Motor neuron (in vitro differentiated cells): ENCODE data around the gene DPYD. TPM values are rescaled to one million over a fixed set of nuclear protein-coding genes. Genes with fewer than 3 reads are reported as not detected.

Source experiments
- ATAC-seq, 8 experiments: fragments of 200-7000 bp; cut with Tn5 transposase; replicated peaks in 6 of 8; 2 replicates each; pipeline ENCODE4 v1.8.0; 2021; ENCODE audit warnings: mild to moderate bottlenecking in 8 of 8, moderate library complexity in 8 of 8
- H3K27ac ChIP-seq, 2 donors: fragments of 250-450 bp; sonication (Bioruptor Pico); 2 replicates each; pipeline ENCODE4 v1.9.0; 2021; ENCODE audit warnings: antibody characterized with exemption in 2 of 2, mild to moderate bottlenecking in 2 of 2, moderate library complexity in 1 of 2
- H3K4me1 ChIP-seq, 2 donors: fragments of 250-450 bp; sonication (Bioruptor Pico); replicated peaks in 1 of 2; 2 replicates each; pipeline ENCODE4 v1.6.1; 2021; ENCODE audit warnings: antibody characterized with exemption in 2 of 2, mild to moderate bottlenecking in 2 of 2, moderate library complexity in 1 of 2
- H3K4me3 ChIP-seq, 5 donors: fragments of 250-450 bp; sonication (Bioruptor Pico); 2 replicates each; pipeline ENCODE4 v1.9.0; 2021; ENCODE audit warnings: antibody characterized with exemption in 5 of 5, mild to moderate bottlenecking in 5 of 5, moderate library complexity in 4 of 5
- WGBS, 10 experiments: fragments of 450-650 bp; shearing (Covaris generic); methylation state at CpG; one replicate each; pipeline ENCODE4 v1.0.0; 2022; 5-methylcytosine and 5-hydroxymethylcytosine counted together
- in situ Hi-C, 9 experiments: fragments of 400-800 bp; cut with MboI; loops; one replicate each; pipeline ENCODE4 v1.15.0; 2021; ENCODE audit warnings: low sequenced_read_pairs in 9 of 9, low pct_unique_long_range_greater_than_20kb in 2 of 9; ENCODE audit not compliant: unreplicated experiment in 9 of 9
- total RNA-seq, 8 experiments: library from RNA; unstranded; fragments of 300-600 nt; gene quantifications; 2 replicates each; pipeline versions ENCODE4 v1.2.3 to v1.2.4, GENCODE V29; 2022

Gene DPYD
- total RNA-seq, 8 experiments from 2014 or later: 7.4 to 37.1 (median 14.2) TPM

DNA sequence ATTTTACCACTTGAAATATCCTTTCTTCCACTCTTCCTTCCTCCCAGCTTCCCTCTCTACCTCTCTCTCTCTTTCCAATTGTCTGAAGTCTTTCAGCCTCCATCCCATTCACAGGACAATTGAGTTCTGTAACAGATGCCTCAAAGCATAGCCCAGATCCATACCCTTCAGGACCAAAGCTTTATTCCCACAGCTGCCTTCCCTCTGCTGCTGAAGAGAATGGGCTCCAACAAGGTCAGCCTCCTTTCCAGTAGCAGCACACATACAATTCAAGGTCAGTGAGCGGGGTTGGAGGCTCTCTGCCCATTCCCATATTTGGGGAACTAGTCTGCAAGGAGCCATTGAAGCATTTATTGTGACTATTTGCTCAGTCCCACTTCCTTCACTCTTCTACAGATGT is 179.9 kb downstream of the DPYD start:
- in situ Hi-C loops: no loop called here
- Histone ChIP-seq H3K27ac (no peak overlapping the region), H3K4me1 (peaks cover 26 to 36% of the 10 kb centered on the region in 2 donors), H3K4me3 (no peak overlapping the region)
- ATAC-seq: no peak
- 40 to 100% (median 83%) methylated on average over 1 of the region's 1 CpG; no CpG with 5 or more reads in 5 of the 10 experiments for WGBS, 10 experiments

DNA sequence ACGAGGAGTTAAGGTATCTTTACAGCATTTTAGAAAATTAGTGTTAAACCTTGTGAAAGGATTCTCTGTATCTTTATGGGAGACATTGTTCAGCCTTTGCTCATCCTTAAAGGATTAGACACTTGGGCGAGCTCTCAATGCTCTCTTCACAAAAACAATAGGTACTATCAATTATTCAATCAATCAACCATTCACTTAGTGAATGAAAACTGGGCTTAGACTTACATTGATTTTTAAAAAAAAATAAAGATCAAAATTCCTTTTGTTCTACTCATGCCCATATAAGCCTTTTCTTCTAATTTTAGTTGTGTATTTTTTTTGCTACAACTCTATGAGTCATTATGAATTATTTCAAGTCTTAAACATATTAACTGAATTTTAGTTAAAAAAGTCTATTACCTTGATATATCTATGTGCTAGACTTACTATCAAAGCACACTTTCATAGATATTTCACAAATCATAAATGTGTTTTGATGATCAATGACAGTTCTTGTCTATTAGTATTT is 181.2 kb downstream of the DPYD start:
- Histone ChIP-seq H3K27ac (no peak overlapping the region), H3K4me1 (peaks cover 26 to 36% of the 10 kb centered on the region in 2 donors), H3K4me3 (no peak overlapping the region)
- ATAC-seq: no peak
- in situ Hi-C loops: no loop called here
- WGBS, 10 experiments: 75 to 100% (median 97%) methylated on average over 1 to 2 of the region's 2 CpGs

DNA sequence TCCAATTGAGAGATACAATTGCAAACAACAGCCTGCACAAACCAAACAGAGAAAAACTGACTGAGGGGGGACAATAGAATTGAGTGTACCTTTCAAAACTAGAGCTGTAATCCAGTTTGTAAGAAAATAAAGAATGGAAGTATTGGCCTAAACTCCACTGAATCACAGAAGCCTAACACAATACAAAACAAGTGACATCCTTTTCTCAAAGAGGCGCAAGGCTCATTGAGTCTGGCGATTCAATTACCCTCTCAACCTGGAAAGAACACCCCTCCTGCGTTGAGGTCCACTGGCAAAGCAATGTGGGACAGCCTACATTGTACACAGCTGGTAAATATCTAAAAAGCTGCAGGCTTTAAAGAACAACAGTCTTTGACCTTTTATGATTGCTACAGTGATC is 182.6 kb downstream of the DPYD start:
- 20 to 94% (median 35%) methylated on average over 1 to 3 of the region's 3 CpGs; no CpG with 5 or more reads in 2 of the 10 experiments for WGBS, 10 experiments
- ATAC-seq: no peak
- H3K4me1 ChIP-seq: peaks cover 25 to 26% of the 10 kb centered on the region in 2 donors
- no peak overlapping the region for H3K4me3 ChIP-seq
- no peak overlapping the region for H3K27ac ChIP-seq
- in situ Hi-C loops: no loop called here

DNA sequence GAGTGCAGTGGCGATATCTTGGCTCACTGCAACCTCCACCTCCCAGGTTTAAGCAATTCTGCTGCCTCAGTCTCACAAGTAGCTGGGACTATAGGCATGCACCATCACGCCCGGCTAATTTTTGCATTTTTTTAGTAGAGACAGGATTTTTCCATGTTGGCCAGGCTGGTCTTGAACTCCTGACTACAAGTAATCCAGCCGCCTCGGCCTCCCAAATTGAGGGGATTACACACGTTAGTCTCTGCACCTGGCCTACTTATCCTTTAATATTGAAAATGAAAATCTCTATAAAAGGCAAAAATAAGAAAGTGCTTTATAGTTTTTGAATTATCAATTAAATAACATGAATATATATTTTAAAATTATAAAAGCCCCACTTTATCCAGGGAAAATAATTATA is 190.6 kb downstream of the DPYD start:
- in situ Hi-C loops: no loop called here
- no peaks in the 10 kb centered on the region for H3K4me1 ChIP-seq

DNA sequence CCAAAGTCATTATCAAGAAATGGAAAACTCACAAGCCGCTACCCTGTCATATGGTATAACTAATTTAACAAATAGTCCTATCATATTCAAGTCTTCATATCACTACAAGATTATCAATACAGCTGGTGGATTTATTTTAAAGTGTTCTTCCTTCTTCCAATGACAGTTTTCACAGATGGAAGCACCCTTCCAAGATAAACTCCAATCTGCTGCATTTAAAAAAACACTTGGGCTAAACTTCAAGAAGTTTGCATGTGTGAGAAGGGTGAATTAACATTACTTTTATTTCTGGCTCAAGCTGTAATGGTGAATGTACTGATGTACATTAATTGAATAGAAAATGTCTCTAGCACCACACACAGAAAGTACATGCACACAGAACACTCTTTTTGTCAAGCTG is 192.4 kb downstream of the DPYD start:
- WGBS, 10 experiments: 83 to 100% (median 100%) methylated on average over 1 of the region's 1 CpG; no CpG with 5 or more reads in 2 of the 10 experiments
- H3K4me1 ChIP-seq: no peaks in the 10 kb centered on the region
- in situ Hi-C loops: no loop called here
- ATAC-seq: no peak
- H3K4me3 ChIP-seq: no peak overlapping the region
- H3K27ac ChIP-seq: no peak overlapping the region

More for the DNA sequence above, 190.6 kb downstream of the DPYD start:
- H3K27ac ChIP-seq: no peak overlapping the region
- H3K4me3 ChIP-seq: no peak overlapping the region
- no peak for ATAC-seq
- 77 to 100% (median 96%) methylated on average over 3 to 6 of the region's 6 CpGs; no CpG with 5 or more reads in 1 of the 10 experiments for WGBS, 10 experiments

DNA sequence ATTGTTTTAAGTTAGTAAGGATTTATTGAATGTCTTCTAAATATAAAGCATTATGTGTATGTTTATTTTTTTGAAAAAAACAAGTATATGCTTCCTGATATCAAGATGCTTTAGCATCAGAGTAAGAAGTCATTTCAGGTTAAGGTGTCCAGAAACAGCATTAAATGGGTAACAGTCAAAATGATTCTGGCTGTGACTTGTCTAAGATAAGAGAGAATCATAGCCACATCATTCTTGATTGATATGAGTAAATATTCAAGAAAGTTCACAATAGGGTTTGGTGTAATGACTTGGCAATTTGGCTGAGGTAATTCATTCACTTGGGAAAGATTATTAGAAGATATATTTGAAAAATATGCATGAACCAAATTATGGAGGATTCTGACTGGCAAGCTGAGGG is 193.8 kb downstream of the DPYD start:
- no peak overlapping the region for H3K27ac ChIP-seq
- in situ Hi-C loops: no loop called here
- no peak overlapping the region for H3K4me3 ChIP-seq
- ATAC-seq: no peak
- H3K4me1 ChIP-seq: no peaks in the 10 kb centered on the region

DNA sequence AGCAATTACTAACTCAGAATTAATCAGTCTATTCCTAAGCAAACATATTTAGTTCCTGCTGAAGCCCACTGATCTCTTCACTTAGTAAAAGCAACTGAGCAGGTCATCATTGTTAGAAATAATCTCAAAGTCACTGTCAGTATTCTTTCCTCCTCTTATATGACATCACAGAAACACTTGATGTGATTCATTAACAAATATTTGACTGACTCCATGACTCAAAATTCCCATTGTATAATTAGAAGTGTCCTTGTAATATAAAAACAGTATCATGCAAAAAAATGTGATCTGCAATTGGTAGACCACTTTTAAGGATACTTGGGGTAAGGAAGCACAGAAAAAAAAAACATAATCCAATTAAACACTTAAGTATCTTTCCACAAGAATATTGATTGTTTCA is 194.4 kb downstream of the DPYD start:
- Histone ChIP-seq H3K4me1 (no peaks in the 10 kb centered on the region), H3K27ac (no peak overlapping the region), H3K4me3 (no peak overlapping the region)
- ATAC-seq: no peak
- in situ Hi-C loops: no loop called here

DNA sequence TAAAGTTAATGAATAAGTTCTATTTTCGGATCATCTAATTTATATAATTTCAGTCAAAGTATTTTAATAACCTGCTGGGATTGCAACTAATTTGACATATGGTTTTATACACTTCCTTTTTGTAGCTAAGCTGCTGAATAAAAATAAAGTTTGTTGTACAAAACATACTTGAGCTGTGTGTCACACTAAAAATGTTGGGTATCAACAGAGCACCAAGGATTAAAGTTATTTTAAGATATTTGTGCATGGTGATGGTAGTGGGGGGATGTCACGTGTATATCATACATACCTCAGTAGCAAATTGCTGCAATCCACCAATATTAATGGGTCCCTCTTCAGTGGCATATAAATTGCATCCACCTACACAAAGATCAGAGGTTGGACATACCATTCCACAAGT is 199.6 kb downstream of the DPYD start:
- in situ Hi-C loops: no loop called here
- Histone ChIP-seq H3K27ac (no peak overlapping the region), H3K4me1 (peaks cover 0 to 7% of the 10 kb centered on the region in 2 donors), H3K4me3 (no peak overlapping the region)
- ATAC-seq: no peak
- whole genome bisulfite sequencing, 10 experiments: 84 to 100% (median 92%) methylated on average over 1 to 2 of the region's 2 CpGs; no CpG with 5 or more reads in 1 of the 10 experiments

DNA sequence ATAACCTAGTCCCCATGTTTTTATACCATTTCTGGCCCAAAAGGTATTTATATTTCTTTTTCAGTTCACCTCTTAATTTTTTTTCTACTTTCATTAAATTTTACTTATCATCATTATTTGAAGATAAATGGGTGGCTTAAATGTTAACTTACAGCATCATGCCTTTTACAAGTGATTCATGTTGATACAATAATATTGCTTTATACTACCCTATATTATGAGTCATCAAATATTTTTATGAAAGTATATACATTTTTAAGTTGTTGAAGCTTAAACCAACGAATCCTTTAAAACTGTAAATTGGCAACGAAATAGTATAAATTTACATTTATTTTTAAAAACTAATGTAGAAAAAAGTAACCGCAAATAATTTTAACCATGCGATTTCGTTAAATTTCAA is 207.9 kb downstream of the DPYD start:
- WGBS, 10 experiments: 77 to 95% (median 88%) methylated on average over 5 of the region's 5 CpGs
- in situ Hi-C loops: no loop called here

DNA sequence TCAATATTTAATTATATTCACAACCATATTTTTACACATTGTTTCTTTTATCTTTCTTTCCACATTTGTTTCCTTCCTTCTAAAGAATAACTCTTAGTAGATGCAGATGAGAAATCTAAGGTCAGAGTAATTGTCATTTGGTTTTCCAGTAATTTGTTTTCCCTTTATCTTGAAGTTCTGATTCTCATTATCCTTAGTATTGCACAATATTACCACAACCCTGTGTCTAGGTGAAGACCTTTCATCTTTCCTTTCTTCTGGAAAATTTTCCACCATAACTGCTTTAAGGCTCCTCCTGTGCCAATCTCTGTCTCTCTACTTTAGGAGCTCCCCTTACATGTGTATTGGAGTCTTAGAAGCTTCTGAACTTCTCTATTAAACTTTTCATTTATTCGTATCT is 209.0 kb downstream of the DPYD start:
- no peak overlapping the region for H3K4me3 ChIP-seq
- WGBS, 10 experiments: 85 to 100% (median 94%) methylated on average over 1 of the region's 1 CpG; no CpG with 5 or more reads in 1 of the 10 experiments
- in situ Hi-C loops: no loop called here
- H3K4me1 ChIP-seq: no peaks in the 10 kb centered on the region
- H3K27ac ChIP-seq: no peak overlapping the region
- ATAC-seq: no peak

More for the DNA sequence above, 207.9 kb downstream of the DPYD start:
- Histone ChIP-seq H3K4me1 (no peaks in the 10 kb centered on the region), H3K4me3 (no peak overlapping the region), H3K27ac (no peak overlapping the region)
- ATAC-seq: no peak

DNA sequence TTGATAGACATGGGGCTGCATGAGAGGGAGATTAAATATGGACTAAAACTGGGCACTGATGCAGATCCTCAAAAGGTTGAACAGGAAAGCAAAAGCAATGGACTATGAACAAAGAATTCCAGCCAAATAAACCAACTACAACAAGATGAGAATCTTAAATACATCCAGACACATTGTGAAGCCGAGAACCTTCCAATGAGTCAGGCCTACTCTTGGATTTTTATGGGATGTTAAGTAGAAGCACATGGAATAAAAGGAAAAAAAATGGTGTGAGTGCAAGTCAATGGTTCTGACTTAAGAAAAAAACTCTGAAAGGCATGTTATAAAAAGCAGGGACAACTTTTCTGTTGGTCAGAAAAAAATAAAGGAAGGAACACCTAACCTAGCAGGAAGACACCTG is 227.2 kb downstream of the DPYD start:
- Histone ChIP-seq H3K4me1 (peaks cover 3 to 12% of the 10 kb centered on the region in 2 donors), H3K27ac (no peak overlapping the region), H3K4me3 (no peak overlapping the region)
- in situ Hi-C loops: no loop called here
- 0 to 100% (median 83%) methylated on average over 1 of the region's 1 CpG; no CpG with 5 or more reads in 3 of the 10 experiments for WGBS, 10 experiments
- no peak for ATAC-seq

DNA sequence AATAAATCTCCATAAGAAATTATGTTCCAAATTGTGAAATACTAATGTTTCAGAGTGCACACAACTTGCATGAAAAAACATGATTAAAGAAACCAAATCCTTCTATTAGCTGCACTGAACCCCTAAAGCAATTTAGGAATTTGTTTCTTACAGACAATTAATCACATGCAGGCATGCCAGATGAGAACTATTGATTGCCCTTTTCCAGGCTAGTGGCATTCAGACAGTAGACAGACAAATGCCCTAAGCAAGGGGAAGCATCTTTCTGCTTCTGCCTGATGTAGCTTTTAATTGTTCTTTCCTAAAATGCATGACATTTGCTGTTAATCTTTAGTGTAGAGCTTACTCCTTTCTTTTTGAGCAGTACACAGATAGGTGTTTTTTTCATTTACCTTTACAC is 229.5 kb downstream of the DPYD start:
- Histone ChIP-seq H3K4me1 (peaks cover 3 to 12% of the 10 kb centered on the region in 2 donors), H3K27ac (no peak overlapping the region), H3K4me3 (no peak overlapping the region)
- in situ Hi-C loops: no loop called here
- ATAC-seq: peak in 4 of 8 experiments; percentile 36 to 74 (median 64)

DNA sequence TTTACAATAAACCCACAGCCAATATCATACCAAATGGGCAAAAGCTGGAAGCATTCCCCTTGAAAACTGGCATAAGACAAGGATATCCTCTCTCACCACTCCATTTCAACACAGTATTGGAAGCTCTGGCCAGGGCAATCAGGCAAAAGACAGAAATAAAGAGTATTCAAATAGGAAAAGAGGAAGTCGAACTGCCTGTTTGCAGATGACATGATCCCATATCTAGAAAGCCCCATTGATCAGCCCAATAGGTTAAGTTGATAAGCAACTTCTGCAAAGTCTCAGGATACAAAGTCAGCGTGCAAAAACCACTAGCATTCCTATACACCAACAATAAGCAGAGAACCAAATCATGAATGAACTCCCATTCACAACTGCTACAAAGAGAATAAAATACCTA is 235.5 kb downstream of the DPYD start:
- no peaks in the 10 kb centered on the region for H3K4me1 ChIP-seq
- 61 to 100% (median 91%) methylated on average over 1 to 2 of the region's 2 CpGs; no CpG with 5 or more reads in 1 of the 10 experiments for WGBS, 10 experiments
- H3K27ac ChIP-seq: no peak overlapping the region
- in situ Hi-C loops: no loop called here
- ATAC-seq: no peak
- H3K4me3 ChIP-seq: no peak overlapping the region

DNA sequence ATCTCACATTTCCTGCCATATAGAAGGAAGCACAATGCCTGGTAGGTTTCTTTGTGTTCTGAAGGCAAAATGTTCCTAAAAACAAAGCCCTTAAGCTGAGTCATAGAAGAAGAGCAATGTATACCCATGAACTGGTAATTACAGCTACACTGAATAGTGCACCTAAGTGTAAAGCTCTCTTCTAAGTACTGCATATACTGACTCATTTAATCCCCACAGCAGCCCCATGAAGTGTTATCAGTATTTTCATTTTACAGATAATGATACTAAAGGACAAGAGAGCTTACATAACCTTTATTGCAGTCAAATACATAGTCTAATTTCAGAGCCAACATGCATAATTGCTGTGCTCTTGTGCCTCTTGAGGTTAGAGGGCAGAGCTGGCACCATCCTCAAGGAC is 239.9 kb downstream of the DPYD start:
- Histone ChIP-seq H3K4me1 (peaks cover 0 to 2% of the 10 kb centered on the region in 2 donors), H3K27ac (no peak overlapping the region), H3K4me3 (no peak overlapping the region)
- in situ Hi-C loops: no loop called here
- ATAC-seq: peak in 7 of 8 experiments; percentile 18 to 49 (median 29)
